ENCODE results near the gene PDK4. TPM values are rescaled to one million over a fixed set of nuclear protein-coding genes. Genes with fewer than 3 reads are reported as not detected.

The PDK4 gene
- total RNA-seq, 1 experiment from 2014 or later: not detected

GRCh38 chr7:95589031-95589430 lies 7.3 kb downstream of the PDK4 start:
- H3K27me3 ChIP-seq (replicated peaks; ENCODE audit: insufficient read depth, low read depth, low read length, poor library complexity): no peaks in the 10 kb centered on the region
- no peak for DNase-seq (ENCODE audit: low spot score)
- H3K4me1 ChIP-seq (ENCODE audit: insufficient read depth, low read length, poor library complexity, severe bottlenecking): no peaks in the 10 kb centered on the region
- no TSS peak for BruUV-seq (replicated peaks)
- no peak overlapping the region for H3K27ac ChIP-seq (ENCODE audit: low read depth, low read length, poor library complexity, severe bottlenecking)
- ChIA-PET CTCF (no interaction called here), POLR2A (ENCODE audit: low non-redundant PET) (no interaction called here)
- TF ChIP-seq EZH2 (IDR thresholded peaks at IDR 0.05; ENCODE audit: borderline replicate concordance, low read depth, low read length, poor library complexity, severe bottlenecking) (no peak), CTCF (conservative IDR thresholded peaks at IDR 0.05; ENCODE audit: low read depth, low read length) (no peak)
- intact Hi-C loops (cut with micrococcal nuclease; ENCODE audit: unreplicated experiment): no loop called here
- no peak overlapping the region for H3K4me3 ChIP-seq (ENCODE audit: low read depth, low read length, poor library complexity, severe bottlenecking)
- H3K36me3 ChIP-seq (ENCODE audit: insufficient read depth, low read length, poor library complexity, severe bottlenecking): no peaks in the 10 kb centered on the region
- no peaks in the 10 kb centered on the region for H3K9me3 ChIP-seq (ENCODE audit: low read depth, low read length, poor library complexity, severe bottlenecking)

GRCh38 chr7:95586951-95587301 lies 9.4 kb downstream of the PDK4 start:
- Histone ChIP-seq H3K36me3 (ENCODE audit: insufficient read depth, low read length, poor library complexity, severe bottlenecking) (no peaks in the 10 kb centered on the region), H3K4me1 (ENCODE audit: insufficient read depth, low read length, poor library complexity, severe bottlenecking) (no peaks in the 10 kb centered on the region), H3K4me3 (ENCODE audit: low read depth, low read length, poor library complexity, severe bottlenecking) (no peak overlapping the region), H3K27me3 (replicated peaks; ENCODE audit: insufficient read depth, low read depth, low read length, poor library complexity) (no peaks in the 10 kb centered on the region), H3K27ac (ENCODE audit: low read depth, low read length, poor library complexity, severe bottlenecking) (no peak overlapping the region), H3K9me3 (ENCODE audit: low read depth, low read length, poor library complexity, severe bottlenecking) (no peaks in the 10 kb centered on the region)
- no peak for DNase-seq (ENCODE audit: low spot score)
- ChIA-PET POLR2A (ENCODE audit: low non-redundant PET) (no interaction called here), CTCF (no interaction called here)
- intact Hi-C loops (cut with micrococcal nuclease; ENCODE audit: unreplicated experiment): no loop called here
- BruUV-seq (replicated peaks): no TSS peak
- no peak for TF ChIP-seq CTCF (conservative IDR thresholded peaks at IDR 0.05; ENCODE audit: low read depth, low read length)
- TF ChIP-seq EZH2 (IDR thresholded peaks at IDR 0.05; ENCODE audit: borderline replicate concordance, low read depth, low read length, poor library complexity, severe bottlenecking): no peak

- DNase-seq (ENCODE audit: low spot score): no peak
- H3K4me3 ChIP-seq (ENCODE audit: low read depth, low read length, poor library complexity, severe bottlenecking): no peak overlapping the region
- no peak for TF ChIP-seq EZH2 (IDR thresholded peaks at IDR 0.05; ENCODE audit: borderline replicate concordance, low read depth, low read length, poor library complexity, severe bottlenecking)
- no peak for TF ChIP-seq CTCF (conservative IDR thresholded peaks at IDR 0.05; ENCODE audit: low read depth, low read length)
- CTCF ChIA-PET: no interaction called here
- no peaks in the 10 kb centered on the region for H3K36me3 ChIP-seq (ENCODE audit: insufficient read depth, low read length, poor library complexity, severe bottlenecking)
- intact Hi-C loops (cut with micrococcal nuclease; ENCODE audit: unreplicated experiment): no loop called here
- H3K9me3 ChIP-seq (ENCODE audit: low read depth, low read length, poor library complexity, severe bottlenecking): no peaks in the 10 kb centered on the region
- POLR2A ChIA-PET (ENCODE audit: low non-redundant PET): no interaction called here
- no peak overlapping the region for H3K27ac ChIP-seq (ENCODE audit: low read depth, low read length, poor library complexity, severe bottlenecking)
- no peaks in the 10 kb centered on the region for H3K4me1 ChIP-seq (ENCODE audit: insufficient read depth, low read length, poor library complexity, severe bottlenecking)
- no TSS peak for BruUV-seq (replicated peaks)
- no peaks in the 10 kb centered on the region for H3K27me3 ChIP-seq (replicated peaks; ENCODE audit: insufficient read depth, low read depth, low read length, poor library complexity)
Measured at GRCh38 chr7:95585426-95585789, 10.9 kb downstream of the PDK4 start.

All from A673 (cell line).